Endometrium (tissue), 2 donors: ENCODE measurements around the gene MAN1C1.
A peak's percentile ranks its signal among the peaks of the same experiment; 100 is the strongest.
"Not testable (repeated sequence)": the region's sequence is repeated elsewhere in the genome, so short reads cannot be mapped to it uniquely, and the experiment has no call there.

Experiments
- FAIRE-seq: peaks from 2 replicates; lab custom pipeline; 2012; peaks lifted over from hg19 to GRCh38; lab: Jason Lieb, UNC
- donor health status: control.
- donor health status: control.

Gene MAN1C1

GRCh38 chr1:25680701-25681100, 64.1 kb downstream of the MAN1C1 start:
- no peak for FAIRE-seq

DNA sequence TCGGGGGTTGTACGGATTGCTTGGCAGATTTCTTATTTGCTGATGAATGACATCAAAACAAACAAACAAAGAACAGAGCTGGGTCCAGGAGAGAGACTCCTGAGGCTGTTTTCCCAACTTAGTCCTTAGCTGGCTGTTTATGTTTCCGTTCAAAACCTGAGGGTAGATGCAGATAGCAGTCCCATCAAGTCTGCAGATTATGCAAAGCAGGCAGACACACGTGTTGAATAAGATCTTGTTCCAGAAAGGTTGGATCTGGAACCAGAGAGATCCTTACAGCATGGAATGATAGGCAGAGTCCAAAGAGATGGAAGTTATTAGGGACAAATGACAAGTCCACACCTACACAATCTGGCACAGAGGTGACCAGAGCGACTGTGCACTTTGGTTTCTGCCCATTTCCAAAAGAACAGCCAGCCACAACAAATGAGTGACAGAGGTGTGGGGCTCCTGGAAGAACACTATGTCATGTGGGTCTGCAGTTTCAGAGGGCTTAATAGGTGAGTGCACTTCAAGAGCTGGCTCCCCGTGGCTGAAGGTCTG, 65.5 kb downstream of the MAN1C1 start:
- FAIRE-seq, result no peak

DNA sequence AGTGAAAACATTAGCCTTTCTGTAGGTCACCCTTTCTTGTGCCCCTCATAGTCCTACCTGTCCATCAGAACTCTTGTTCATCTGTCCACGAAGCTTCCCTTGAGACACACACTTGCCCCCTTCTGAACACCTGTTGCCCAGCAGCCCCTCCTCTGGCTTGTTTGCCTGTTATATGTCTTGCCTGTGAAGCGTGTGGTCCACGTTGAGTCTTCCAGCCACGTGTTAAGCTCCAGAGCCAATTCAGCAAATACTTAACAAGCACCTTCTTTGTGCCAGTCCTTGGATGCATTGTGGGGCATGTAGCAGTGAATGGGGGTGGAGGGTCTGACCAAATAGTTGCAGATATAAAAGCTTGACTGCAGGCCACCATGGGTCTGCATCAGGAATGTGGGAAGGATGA, 66.6 kb downstream of the MAN1C1 start:
- no peak for FAIRE-seq

- FAIRE-seq, result no peak
Observed at GRCh38 chr1:25683731-25684130, 67.1 kb downstream of the MAN1C1 start.

GRCh38 chr1:25684216-25684965, 67.8 kb downstream of the MAN1C1 start:
- no peak for FAIRE-seq

GRCh38 chr1:25685211-25685750, 68.7 kb downstream of the MAN1C1 start:
- FAIRE-seq, result no peak

GRCh38 chr1:25685938-25686665, 69.5 kb downstream of the MAN1C1 start:
- FAIRE-seq, result no peak

- no peak for FAIRE-seq
Observed at GRCh38 chr1:25687221-25688017, 70.8 kb downstream of the MAN1C1 start.

DNA sequence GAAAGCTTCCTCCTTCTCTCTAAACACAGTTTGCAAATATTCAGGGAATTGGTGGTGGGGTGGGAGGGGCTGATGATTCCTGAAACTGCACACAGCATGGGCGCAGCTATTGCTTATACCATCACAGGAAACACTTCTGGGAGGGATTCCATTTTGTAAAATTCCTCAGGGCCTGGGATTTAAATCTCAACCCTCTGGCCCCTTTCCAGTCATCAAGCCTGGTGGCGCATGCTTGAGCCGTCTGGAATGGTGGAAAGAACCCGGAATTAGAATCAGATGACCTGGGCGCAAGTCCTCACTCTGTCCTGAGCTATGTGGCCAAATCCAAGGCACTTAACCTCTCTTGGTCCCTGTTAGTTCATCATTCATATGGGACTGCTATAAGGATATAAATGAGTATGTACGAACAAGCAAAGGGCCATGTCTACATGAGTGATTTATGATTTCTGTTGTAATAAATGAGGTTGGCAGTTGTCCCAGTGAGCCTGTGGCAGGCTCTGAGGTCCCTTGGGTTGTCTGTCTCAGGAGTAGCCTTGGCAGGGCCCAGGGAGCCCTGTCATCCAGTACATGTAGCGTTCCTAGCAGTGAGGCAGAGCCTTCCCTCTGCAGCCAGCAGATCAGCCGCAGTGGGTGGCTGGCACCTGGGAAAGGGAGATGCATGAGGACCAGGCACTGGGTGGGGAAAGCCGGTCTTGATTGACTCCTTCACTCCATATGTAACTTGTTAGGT, 72.0 kb downstream of the MAN1C1 start:
- no peak for FAIRE-seq

GRCh38 chr1:25689686-25690381, 73.2 kb downstream of the MAN1C1 start:
- no peak for FAIRE-seq

GRCh38 chr1:25690396-25690956, 73.9 kb downstream of the MAN1C1 start:
- FAIRE-seq, result no peak

- no peak for FAIRE-seq
Observed at GRCh38 chr1:25691211-25691610, 74.6 kb downstream of the MAN1C1 start.

GRCh38 chr1:25692560-25692959, 76.0 kb downstream of the MAN1C1 start:
- FAIRE-seq, result no peak

GRCh38 chr1:25694167-25695007, 77.8 kb downstream of the MAN1C1 start:
- FAIRE-seq, result peak; percentile 12

GRCh38 chr1:25695090-25695770, 78.6 kb downstream of the MAN1C1 start:
- peak; percentile 82 for FAIRE-seq

GRCh38 chr1:25695771-25696311, 79.2 kb downstream of the MAN1C1 start:
- no peak for FAIRE-seq

GRCh38 chr1:25696643-25697042, 80.1 kb downstream of the MAN1C1 start:
- not testable (repeated sequence) for FAIRE-seq

DNA sequence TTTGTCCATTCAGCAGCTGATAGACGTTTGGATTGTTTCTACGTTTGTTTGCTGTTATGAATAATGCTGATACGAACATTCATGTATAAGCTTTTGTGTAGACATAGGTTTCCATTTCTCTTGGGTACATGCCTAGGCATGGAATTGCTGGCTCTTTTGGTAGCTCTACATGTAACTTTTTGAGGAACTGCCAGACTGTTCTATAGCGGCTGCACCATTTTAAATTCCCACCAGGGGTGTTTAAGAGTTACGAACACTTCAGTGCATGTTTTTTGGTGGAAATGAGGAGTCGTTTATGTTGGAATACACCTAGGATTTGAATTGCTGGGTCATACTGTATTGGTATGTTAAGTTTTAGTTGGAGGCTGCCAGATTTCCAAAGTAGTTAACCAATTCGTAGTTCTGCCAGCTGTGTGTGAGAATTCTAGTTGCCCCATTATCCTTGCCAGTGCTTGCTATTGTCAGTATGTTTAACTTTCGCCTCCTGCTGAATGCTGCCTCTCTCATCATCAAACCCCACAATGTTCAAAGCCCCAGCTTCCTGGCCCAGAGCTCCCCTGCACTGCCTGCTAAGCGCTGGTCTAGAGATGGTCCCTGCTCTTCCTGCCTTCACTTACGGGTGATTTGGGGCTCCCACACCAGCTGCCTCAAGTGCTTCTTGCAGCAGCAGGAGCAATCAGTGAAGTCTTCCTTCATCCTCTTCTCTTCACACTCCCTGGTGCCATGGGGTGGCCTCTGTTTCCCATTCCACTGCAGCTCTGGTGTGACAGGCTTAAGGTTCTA, 81.0 kb downstream of the MAN1C1 start:
- no peak for FAIRE-seq
